Sigmoid colon (tissue), 7 donors: ENCODE measurements around the gene SLC25A34. TPM values are rescaled to one million over a fixed set of nuclear protein-coding genes. Genes with fewer than 3 reads are reported as not detected.
A peak's percentile ranks its signal among the peaks of the same experiment; 100 is the strongest.

Experiments used
- DNase-seq: peaks from one replicate; pipeline ENCODE4 v3.0.0-alpha.2; 2019
- H3K27ac ChIP-seq, 4 donors: fragments of 200-600 bp; sonication (generic); one replicate each; pipeline ENCODE4 v1.5.1; 2016 to 2019; ENCODE audit warnings: mild to moderate bottlenecking in 1 of 4
- H3K27me3 ChIP-seq, 3 donors: fragments of 200-600 bp; sonication (generic); one replicate each; pipeline ENCODE4 v1.5.1; 2019; ENCODE audit warnings: mild to moderate bottlenecking in 1 of 3
- H3K36me3 ChIP-seq, 4 donors: fragments of 200-600 bp; sonication (generic); one replicate each; pipeline ENCODE4 v1.5.1; 2016 to 2019
- H3K4me1 ChIP-seq, 4 donors: fragments of 200-600 bp; sonication (generic); one replicate each; pipeline ENCODE4 v1.5.1; 2017 to 2019
- H3K4me3 ChIP-seq, 4 donors: fragments of 200-600 bp; sonication (generic); one replicate each; pipeline ENCODE4 v1.5.1; 2017 to 2019; ENCODE audit warnings: mild to moderate bottlenecking in 2 of 4, moderate library complexity in 1 of 4
- H3K9me3 ChIP-seq, 4 donors: fragments of 200-600 bp in 3 of 4; sonication (generic) in 3 of 4; one replicate each; pipeline versions ENCODE4 v1.5.1 to v1.6.1; 2013 to 2019
- EP300 ChIP-seq, 4 donors: sonication (generic); formaldehyde crosslinking; IDR thresholded peaks; one replicate each; pipeline ENCODE4 v1.6.1; 2017; ENCODE audit warnings: antibody characterized with exemption in 4 of 4
- POLR2A ChIP-seq, 2 donors: fragments of 450-650 bp; IDR thresholded peaks; one replicate each; pipeline ENCODE4 v1.6.1; 2016; ENCODE audit warnings: antibody characterized with exemption in 2 of 2, mild to moderate bottlenecking in 2 of 2, moderate library complexity in 2 of 2
- POLR2AphosphoS5 ChIP-seq, 4 donors: sonication (generic); formaldehyde crosslinking; IDR thresholded peaks; one replicate each; pipeline ENCODE4 v1.6.1; 2017; ENCODE audit warnings: antibody characterized with exemption in 4 of 4
- WGBS, 2 donors: extraction: QIAGEN DNeasy Blood & Tissue Kit; methylation state at CpG; one replicate each; pipeline ENCODE4 v1.1.7; 2013; 5-methylcytosine and 5-hydroxymethylcytosine counted together
- intact Hi-C: fragments of 100-400 bp; cut with DNase I; formaldehyde crosslinking; loops from one replicate; pipeline ENCODE4 v1.15.1; 2023
- polyA plus RNA-seq, 3 donors: library from polyadenylated mRNA; stranded (reverse); fragments of 200-250 nt; gene quantifications; one replicate each; pipeline ENCODE4 v1.2.3, GENCODE V29; 2013
- total RNA-seq, 4 donors: library from RNA; depleted of rRNA; stranded (reverse); fragments of >200 nt; gene quantifications; one replicate each; pipeline ENCODE4 v1.1.0, GENCODE V29; 2016
- TF ChIP-seq, protein P1 (sequence below), 4 experiments: fragments of 450-650 bp in 3 of 4; fragments of 200-600 bp in 1 of 4; IDR thresholded peaks; one replicate each; pipeline ENCODE4 v1.5.1; 2016 to 2019; ENCODE audit warnings: antibody characterized with exemption in 4 of 4, mild to moderate bottlenecking in 3 of 4, moderate library complexity in 2 of 4
- donor health status: healthy with polysubstance abuse.
- donor health status: Bipolar disorder and iron deficiency.
- donor health status: healthy.

The SLC25A34 gene
- total and polyA plus RNA-seq, 7 donors: 0.36 to 16.0 (median 1.8) TPM

DNA sequence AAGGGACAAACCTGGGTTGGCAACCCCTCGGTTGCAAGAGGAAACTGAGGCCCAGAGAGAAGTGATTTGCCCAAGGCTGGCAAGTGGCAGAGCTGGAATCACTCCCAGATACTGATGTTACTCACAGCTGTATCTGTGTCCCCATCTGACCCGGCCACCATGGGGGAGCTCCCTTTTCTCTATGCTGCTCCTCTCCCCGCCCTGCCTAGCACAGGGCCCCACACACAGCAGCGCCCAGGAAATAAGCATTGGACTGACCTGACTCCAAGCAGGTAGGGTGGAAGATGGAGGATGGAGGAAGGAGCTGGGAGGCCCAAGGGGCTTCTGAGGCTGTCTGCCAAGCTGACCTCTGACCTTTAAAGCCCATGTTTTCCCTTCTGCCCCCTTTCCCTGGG is 19.6 kb downstream of the SLC25A34 start:
- H3K27me3 ChIP-seq: peaks cover 0 to 13% (median 2%) of the 10 kb centered on the region in 3 donors
- 43 to 71% methylated on average over 4 of the region's 4 CpGs for WGBS, 2 donors
- H3K9me3 ChIP-seq: no peaks in the 10 kb centered on the region
- peaks cover 0 to 34% (median 29%) of the 10 kb centered on the region in 4 donors for H3K4me1 ChIP-seq
- DNase-seq: no peak
- no peaks in the 10 kb centered on the region for H3K36me3 ChIP-seq
- no peak overlapping the region for H3K27ac ChIP-seq
- no peak overlapping the region for H3K4me3 ChIP-seq
- intact Hi-C loops: no loop called here
- TF ChIP-seq, protein P1, sequence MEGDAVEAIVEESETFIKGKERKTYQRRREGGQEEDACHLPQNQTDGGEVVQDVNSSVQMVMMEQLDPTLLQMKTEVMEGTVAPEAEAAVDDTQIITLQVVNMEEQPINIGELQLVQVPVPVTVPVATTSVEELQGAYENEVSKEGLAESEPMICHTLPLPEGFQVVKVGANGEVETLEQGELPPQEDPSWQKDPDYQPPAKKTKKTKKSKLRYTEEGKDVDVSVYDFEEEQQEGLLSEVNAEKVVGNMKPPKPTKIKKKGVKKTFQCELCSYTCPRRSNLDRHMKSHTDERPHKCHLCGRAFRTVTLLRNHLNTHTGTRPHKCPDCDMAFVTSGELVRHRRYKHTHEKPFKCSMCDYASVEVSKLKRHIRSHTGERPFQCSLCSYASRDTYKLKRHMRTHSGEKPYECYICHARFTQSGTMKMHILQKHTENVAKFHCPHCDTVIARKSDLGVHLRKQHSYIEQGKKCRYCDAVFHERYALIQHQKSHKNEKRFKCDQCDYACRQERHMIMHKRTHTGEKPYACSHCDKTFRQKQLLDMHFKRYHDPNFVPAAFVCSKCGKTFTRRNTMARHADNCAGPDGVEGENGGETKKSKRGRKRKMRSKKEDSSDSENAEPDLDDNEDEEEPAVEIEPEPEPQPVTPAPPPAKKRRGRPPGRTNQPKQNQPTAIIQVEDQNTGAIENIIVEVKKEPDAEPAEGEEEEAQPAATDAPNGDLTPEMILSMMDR (IDR thresholded peaks at IDR 0.05): no peak
- TF ChIP-seq EP300 (IDR thresholded peaks at IDR 0.05) (no peak), POLR2AphosphoS5 (IDR thresholded peaks at IDR 0.05) (no peak), POLR2A (IDR thresholded peaks at IDR 0.05) (no peak)

DNA sequence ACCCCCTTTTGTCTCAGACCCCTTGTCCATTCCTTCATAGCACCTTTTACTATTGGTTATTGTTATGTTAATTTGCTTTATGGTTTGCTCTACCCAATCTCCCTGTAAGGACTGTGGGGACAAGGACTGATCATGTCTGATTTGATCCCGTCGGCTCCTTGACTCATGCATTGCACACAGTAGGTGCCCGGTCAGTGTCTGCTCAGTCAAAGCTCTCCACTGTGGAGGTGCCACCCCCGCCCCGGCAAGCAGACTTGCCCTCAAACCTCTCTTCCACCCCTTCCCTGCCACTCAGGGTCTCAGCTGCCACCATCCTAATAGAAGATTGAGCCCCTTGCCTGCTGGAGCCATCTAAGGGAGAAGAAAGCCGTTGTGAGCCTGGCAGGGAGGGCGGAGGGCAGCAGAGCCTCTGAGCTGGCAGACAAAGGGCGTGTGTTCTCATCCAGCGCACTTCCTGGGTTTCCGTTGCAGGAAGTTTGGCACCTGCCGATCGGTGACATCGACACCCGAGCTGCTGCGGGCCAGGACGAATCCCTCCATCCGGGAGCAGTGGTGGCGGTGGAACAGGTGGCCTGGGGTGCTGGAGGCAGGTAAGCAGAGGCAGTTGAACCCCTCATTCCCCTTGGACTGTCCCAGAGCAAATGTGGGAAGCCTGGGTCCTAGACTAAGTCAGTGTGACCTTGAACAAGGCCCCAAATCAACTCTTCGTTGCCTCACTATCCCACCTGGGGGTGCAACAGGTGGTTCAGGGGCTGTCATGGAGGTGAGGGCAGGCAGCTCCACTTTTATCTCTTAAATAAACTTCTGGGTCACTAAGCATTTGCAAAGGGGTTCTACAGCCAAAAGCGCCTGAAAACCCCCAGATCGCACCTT is 20.3 kb downstream of the SLC25A34 start:
- TF ChIP-seq EP300 (IDR thresholded peaks at IDR 0.05): no peak
- TF ChIP-seq POLR2AphosphoS5 (IDR thresholded peaks at IDR 0.05): no peak
- peak in 1 of 2 donors; percentile 76 for TF ChIP-seq POLR2A (IDR thresholded peaks at IDR 0.05)
- TF ChIP-seq, protein P1 (IDR thresholded peaks at IDR 0.05): no peak
- Histone ChIP-seq H3K4me3 (no peak overlapping the region), H3K9me3 (no peaks in the 10 kb centered on the region), H3K27me3 (peaks cover 0 to 13% (median 2%) of the 10 kb centered on the region in 3 donors), H3K36me3 (no peaks in the 10 kb centered on the region), H3K27ac (peak overlapping the region in 1 of 4 donors; percentile 81), H3K4me1 (peaks cover 0 to 41% (median 36%) of the 10 kb centered on the region in 4 donors)
- 14 to 30% methylated on average over 21 of the region's 21 CpGs for WGBS, 2 donors
- DNase-seq: no peak
- intact Hi-C loops: no loop called here

DNA sequence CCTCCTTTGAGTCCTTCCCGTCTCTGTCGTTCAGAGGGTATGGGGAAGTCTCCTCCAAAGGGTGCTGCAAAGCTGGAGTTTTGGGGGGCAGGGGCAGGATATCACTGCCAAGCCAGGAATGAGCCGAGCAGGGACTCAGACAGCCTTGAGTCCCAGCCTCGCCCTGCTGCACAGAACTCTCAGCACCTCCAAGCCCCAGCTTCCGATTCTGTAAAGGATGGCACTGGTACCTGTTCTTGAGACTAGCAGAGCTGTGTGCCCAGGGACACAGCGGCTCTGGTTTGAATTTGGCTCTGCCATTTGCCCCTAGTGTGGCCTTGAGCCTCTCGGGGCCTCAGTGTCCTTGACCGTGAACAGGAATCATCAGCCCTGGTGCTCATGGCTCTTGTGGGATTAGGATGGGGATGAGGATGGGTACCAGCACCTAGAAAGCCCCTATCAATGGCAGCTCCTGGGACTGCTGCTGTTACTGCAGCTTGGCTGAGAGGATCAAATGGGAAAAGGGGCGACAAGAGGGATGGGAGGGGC is 21.0 kb downstream of the SLC25A34 start:
- Histone ChIP-seq H3K4me1 (peaks cover 0 to 48% (median 43%) of the 10 kb centered on the region in 4 donors), H3K27ac (peak overlapping the region; percentile 79 to 84 (median 81)), H3K36me3 (no peaks in the 10 kb centered on the region), H3K9me3 (no peaks in the 10 kb centered on the region), H3K4me3 (no peak overlapping the region), H3K27me3 (peaks cover 0 to 13% (median 2%) of the 10 kb centered on the region in 3 donors)
- WGBS, 2 donors: 15 to 59% methylated on average over 9 of the region's 9 CpGs
- intact Hi-C loops: no loop called here
- DNase-seq: no peak
- no peak for TF ChIP-seq POLR2A (IDR thresholded peaks at IDR 0.05)
- TF ChIP-seq, protein P1 (IDR thresholded peaks at IDR 0.05): no peak
- no peak for TF ChIP-seq EP300 (IDR thresholded peaks at IDR 0.05)

DNA sequence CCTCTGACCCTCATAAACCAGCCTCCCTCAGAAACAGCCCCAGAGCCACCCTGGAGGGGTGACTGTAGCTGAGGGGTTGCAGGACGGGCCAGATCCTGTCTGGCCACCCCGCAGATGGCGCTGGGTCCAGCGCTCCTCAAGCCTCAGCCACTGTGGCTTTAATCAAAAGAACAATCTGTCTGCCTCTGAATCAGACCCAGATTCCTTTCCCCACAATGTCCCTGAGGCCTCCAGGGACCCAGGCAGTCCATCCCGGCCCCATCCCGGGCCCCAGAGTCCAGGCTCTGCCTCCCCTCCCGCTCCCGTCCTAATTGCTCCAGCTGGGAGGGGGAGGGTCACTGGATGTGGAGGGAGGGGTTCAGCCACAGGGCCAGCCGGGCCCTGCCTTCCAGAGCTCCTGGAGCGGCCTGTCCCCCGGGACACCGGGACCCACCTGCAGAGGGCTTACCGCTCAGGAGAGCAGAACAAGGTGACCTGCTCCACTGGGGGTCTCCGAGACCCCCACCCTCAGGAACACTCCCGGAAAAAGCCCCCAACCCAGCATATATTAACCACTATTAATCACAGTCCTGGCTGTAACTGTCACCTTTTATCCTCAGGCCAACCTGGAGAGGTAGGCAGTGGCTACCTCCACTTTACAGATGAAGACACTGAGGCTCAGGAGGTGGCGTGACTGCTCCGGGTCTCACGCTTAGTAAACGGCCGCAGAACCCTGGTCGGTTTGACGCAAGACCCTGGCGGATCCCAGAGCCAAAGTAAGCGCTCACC is 21.7 kb downstream of the SLC25A34 start:
- Histone ChIP-seq H3K27me3 (peaks cover 0 to 13% (median 2%) of the 10 kb centered on the region in 3 donors), H3K4me1 (peaks cover 0 to 48% (median 43%) of the 10 kb centered on the region in 4 donors), H3K36me3 (no peaks in the 10 kb centered on the region), H3K4me3 (peak overlapping the region; percentile 79 to 94 (median 88)), H3K9me3 (no peaks in the 10 kb centered on the region), H3K27ac (peak overlapping the region; percentile 79 to 84 (median 81))
- no peak for TF ChIP-seq POLR2A (IDR thresholded peaks at IDR 0.05)
- TF ChIP-seq, protein P1 (IDR thresholded peaks at IDR 0.05): no peak
- TF ChIP-seq POLR2AphosphoS5 (IDR thresholded peaks at IDR 0.05): no peak
- TF ChIP-seq EP300 (IDR thresholded peaks at IDR 0.05): no peak
- no peak for DNase-seq
- 4 to 15% methylated on average over 24 of the region's 24 CpGs for WGBS, 2 donors
- intact Hi-C loops: loop anchor here (2.0 kb wide), 1 partner anchor 73 kb away; the partner anchor contains the start of gene PLEKHM2
